Smooth muscle cell (in vitro differentiated cells): ENCODE measurements around the gene ETV3L. TPM values are rescaled to one million over a fixed set of nuclear protein-coding genes. Genes with fewer than 3 reads are reported as not detected.

Experiments
- DNase-seq: peaks from one replicate; lab custom pipeline; 2025; ENCODE audit not compliant: unreplicated experiment; lab: John Stamatoyannopoulos, UW
- H2AFZ ChIP-seq: fragments of 200-600 bp; sonication (generic); 2 replicates; pipeline ENCODE4 v1.6.0; 2016; ENCODE audit warnings: antibody characterized with exemption, low read depth, mild to moderate bottlenecking
- H3F3A ChIP-seq: fragments of 200-600 bp; sonication (generic); 2 replicates; pipeline ENCODE4 v1.6.0; 2017; ENCODE audit warnings: antibody characterized with exemption, low read depth
- H3K27ac ChIP-seq: fragments of 200-600 bp; sonication (generic); 2 replicates; pipeline ENCODE4 v1.5.1; 2016; ENCODE audit warnings: low read depth, mild to moderate bottlenecking
- H3K27me3 ChIP-seq: fragments of 200-600 bp; sonication (generic); 2 replicates; pipeline ENCODE4 v1.6.1; 2016; ENCODE audit warnings: low read depth, mild to moderate bottlenecking
- H3K36me3 ChIP-seq: fragments of 200-600 bp; sonication (generic); 2 replicates; pipeline ENCODE4 v1.5.1; 2016; ENCODE audit warnings: low read depth
- H3K4me1 ChIP-seq: fragments of 200-600 bp; sonication (generic); 2 replicates; pipeline ENCODE4 v1.5.1; 2016; ENCODE audit warnings: low read depth
- H3K4me2 ChIP-seq: fragments of 200-600 bp; sonication (generic); 2 replicates; pipeline ENCODE4 v1.6.0; 2016; ENCODE audit warnings: mild to moderate bottlenecking
- H3K4me3 ChIP-seq: fragments of 200-600 bp; sonication (generic); 2 replicates; pipeline ENCODE4 v1.5.1; 2016; ENCODE audit warnings: mild to moderate bottlenecking
- H3K79me2 ChIP-seq: fragments of 200-600 bp; sonication (generic); 2 replicates; pipeline ENCODE4 v1.6.0; 2016; ENCODE audit warnings: low read depth, mild to moderate bottlenecking
- H3K9ac ChIP-seq: fragments of 200-600 bp; sonication (generic); 2 replicates; pipeline ENCODE4 v1.6.0; 2016; ENCODE audit warnings: low read depth
- H3K9me3 ChIP-seq: fragments of 200-600 bp; sonication (generic); replicated peaks from 2 replicates; pipeline ENCODE4 v1.5.1; 2016; ENCODE audit warnings: low read depth
- H4K20me1 ChIP-seq: fragments of 200-600 bp; sonication (generic); 2 replicates; pipeline ENCODE4 v1.6.0; 2016; ENCODE audit warnings: low read depth
- CTCF ChIP-seq: fragments of 200-600 bp; sonication (generic); IDR thresholded peaks from 2 replicates; pipeline ENCODE4 v1.5.1; 2017; ENCODE audit warnings: borderline replicate concordance, mild to moderate bottlenecking, antibody characterized with exemption; ENCODE audit not compliant: insufficient read depth, poor library complexity, severe bottlenecking
- WGBS: methylation state at CpG from one replicate; pipeline ENCODE4 v1.1.7; 2016; ENCODE audit warnings: low lambda C conversion rate; 5-methylcytosine and 5-hydroxymethylcytosine counted together
- polyA plus RNA-seq: library from polyadenylated mRNA; unstranded; fragments of >200 nt; fragmentation: Nextera tagmentation; extraction: Ambion mirVana; gene quantifications from 2 replicates; pipeline ENCODE4 v1.2.1, GENCODE V29; 2016
- total RNA-seq: library from RNA; depleted of rRNA; stranded (reverse); fragments of >200 nt; gene quantifications from 2 replicates; pipeline ENCODE4 v1.2.3, GENCODE V29; 2014

Gene ETV3L
- total and polyA plus RNA-seq, 2 experiments from 2014 or later = not detected

- Histone ChIP-seq H3K4me1 (no peaks in the 10 kb centered on the region), H3K4me3 (no peak overlapping the region), H3K9ac (no peak overlapping the region), H3K27me3 (no peaks in the 10 kb centered on the region), H3K79me2 (peaks cover 7% of the 10 kb centered on the region), H3K9me3 (no peaks in the 10 kb centered on the region), H3F3A (peaks cover 12% of the 10 kb centered on the region), H3K27ac (no peak overlapping the region), H3K36me3 (peaks cover 7% of the 10 kb centered on the region), H2AFZ (no peak overlapping the region), H3K4me2 (no peak overlapping the region), H4K20me1 (peaks cover 86% of the 10 kb centered on the region)
- 97% methylated on average over 7 of the region's 7 CpGs for WGBS
- no peak for DNase-seq
- no peak for TF ChIP-seq CTCF
These were observed 25.2 kb upstream of the ETV3L start for GRCh38 chr1:157124855-157125254.

- peaks cover 3% of the 10 kb centered on the region for H3K79me2 ChIP-seq
- H3K9ac ChIP-seq = no peak overlapping the region
- no peak for TF ChIP-seq CTCF
- 89% methylated on average over 2 of the region's 2 CpGs for WGBS
- peaks cover 7% of the 10 kb centered on the region for H3K36me3 ChIP-seq
- no peak overlapping the region for H3K27ac ChIP-seq
- no peak overlapping the region for H3K4me3 ChIP-seq
- H3K9me3 ChIP-seq = no peaks in the 10 kb centered on the region
- H2AFZ ChIP-seq = no peak overlapping the region
- peaks cover 10% of the 10 kb centered on the region for H3F3A ChIP-seq
- H4K20me1 ChIP-seq = peaks cover 38% of the 10 kb centered on the region
- H3K27me3 ChIP-seq = no peaks in the 10 kb centered on the region
- H3K4me2 ChIP-seq = no peak overlapping the region
- DNase-seq = no peak
- peaks cover 8% of the 10 kb centered on the region for H3K4me1 ChIP-seq
These were observed 19.8 kb upstream of the ETV3L start for GRCh38 chr1:157119448-157119847.

GRCh38 chr1:157119008-157119407 lies 19.4 kb upstream of the ETV3L start:
- Histone ChIP-seq H3F3A (peaks cover 10% of the 10 kb centered on the region), H3K4me1 (peaks cover 8% of the 10 kb centered on the region), H3K9me3 (no peaks in the 10 kb centered on the region), H3K36me3 (peaks cover 3% of the 10 kb centered on the region), H3K4me3 (no peak overlapping the region), H3K27ac (no peak overlapping the region), H3K4me2 (no peak overlapping the region), H2AFZ (no peak overlapping the region), H4K20me1 (peaks cover 34% of the 10 kb centered on the region), H3K27me3 (no peaks in the 10 kb centered on the region), H3K79me2 (no peaks in the 10 kb centered on the region), H3K9ac (no peak overlapping the region)
- DNase-seq = no peak
- WGBS = 93% methylated on average over 9 of the region's 9 CpGs
- TF ChIP-seq CTCF = no peak

- no peak overlapping the region for H3K27ac ChIP-seq
- H3F3A ChIP-seq = peaks cover 9% of the 10 kb centered on the region
- no peak overlapping the region for H3K4me2 ChIP-seq
- H3K4me3 ChIP-seq = no peak overlapping the region
- H4K20me1 ChIP-seq = peaks cover 19% of the 10 kb centered on the region
- H3K9ac ChIP-seq = no peak overlapping the region
- H3K27me3 ChIP-seq = no peaks in the 10 kb centered on the region
- H3K9me3 ChIP-seq = no peaks in the 10 kb centered on the region
- no peaks in the 10 kb centered on the region for H3K79me2 ChIP-seq
- H2AFZ ChIP-seq = no peak overlapping the region
- H3K36me3 ChIP-seq = no peaks in the 10 kb centered on the region
- no peak for TF ChIP-seq CTCF
- 87% methylated on average over 4 of the region's 4 CpGs for WGBS
- no peak for DNase-seq
- peaks cover 13% of the 10 kb centered on the region for H3K4me1 ChIP-seq
These were observed 18.0 kb upstream of the ETV3L start for GRCh38 chr1:157117527-157118057.
